DND-41 (cell line): Measurements from ENCODE around the gene CCDC40.

Experiments
- ATAC-seq: fragments of 200-7000 bp; cut with Tn5 transposase; 3 replicates; pipeline ENCODE4 v1.9.1; 2021; ENCODE audit warnings: low read depth; ENCODE audit not compliant: insufficient read depth
- DNase-seq: peaks from one replicate; pipeline ENCODE4 v3.0.0-alpha.2; 2020
- H2AFZ ChIP-seq: 2 replicates; pipeline ENCODE4 v1.6.0; 2012; ENCODE audit warnings: low read depth, low read length
- H3K27ac ChIP-seq: 2 replicates; pipeline ENCODE4 v1.5.1; 2012; ENCODE audit warnings: low read length, inconsistent platforms
- H3K27me3 ChIP-seq: fragments of 200-600 bp; sonication (generic); 2 replicates; pipeline ENCODE4 v1.6.0; 2012; ENCODE audit warnings: low read length, mild to moderate bottlenecking, inconsistent platforms; ENCODE audit not compliant: insufficient read depth, poor library complexity
- H3K36me3 ChIP-seq: 2 replicates; pipeline ENCODE4 v1.5.1; 2012; ENCODE audit warnings: low read length, inconsistent platforms; ENCODE audit not compliant: insufficient read depth
- H3K4me1 ChIP-seq: 2 replicates; pipeline ENCODE4 v1.5.1; 2012; ENCODE audit warnings: mild to moderate bottlenecking, low read length; ENCODE audit not compliant: insufficient read depth
- H3K4me2 ChIP-seq: 2 replicates; pipeline ENCODE4 v1.6.0; 2012; ENCODE audit warnings: mild to moderate bottlenecking, moderate library complexity, low read length, inconsistent platforms; ENCODE audit not compliant: insufficient read depth
- H3K4me3 ChIP-seq, 2 experiments: fragments of 200-600 bp in 1 of 2; shearing (Covaris generic) in 1 of 2; 2 replicates each; pipeline ENCODE4 v1.5.1; 2012 to 2016; ENCODE audit warnings: inconsistent platforms in 2 of 2, low read length in 2 of 2, mild to moderate bottlenecking in 2 of 2, low read depth in 1 of 2, moderate library complexity in 1 of 2
- H3K79me2 ChIP-seq: 2 replicates; pipeline ENCODE4 v1.6.0; 2012; ENCODE audit warnings: low read length, inconsistent platforms; ENCODE audit not compliant: insufficient read depth
- H3K9ac ChIP-seq: 2 replicates; pipeline ENCODE4 v1.6.0; 2012; ENCODE audit warnings: low read depth, mild to moderate bottlenecking, inconsistent platforms, low read length, moderate library complexity
- H3K9me3 ChIP-seq: 2 replicates; pipeline ENCODE4 v1.5.1; 2012; ENCODE audit warnings: low read length, moderate library complexity, mild to moderate bottlenecking, inconsistent platforms; ENCODE audit not compliant: insufficient read depth, severe bottlenecking
- H4K20me1 ChIP-seq: 2 replicates; pipeline ENCODE4 v1.6.0; 2012; ENCODE audit warnings: low read length; ENCODE audit not compliant: insufficient read depth
- EZH2 ChIP-seq: IDR thresholded peaks from 3 replicates; pipeline ENCODE4 v1.6.1; 2012; ENCODE audit warnings: borderline replicate concordance, low read depth, mild to moderate bottlenecking, moderate library complexity, low read length, inconsistent platforms; ENCODE audit not compliant: severe bottlenecking
- TF ChIP-seq, protein P1 (sequence below): IDR thresholded peaks from 2 replicates; pipeline ENCODE4 v1.5.1; 2012; ENCODE audit warnings: borderline replicate concordance, low read length, moderate library complexity, mild to moderate bottlenecking; ENCODE audit not compliant: poor library complexity, severe bottlenecking; ENCODE audit errors: extremely low read depth

Gene CCDC40

DNA sequence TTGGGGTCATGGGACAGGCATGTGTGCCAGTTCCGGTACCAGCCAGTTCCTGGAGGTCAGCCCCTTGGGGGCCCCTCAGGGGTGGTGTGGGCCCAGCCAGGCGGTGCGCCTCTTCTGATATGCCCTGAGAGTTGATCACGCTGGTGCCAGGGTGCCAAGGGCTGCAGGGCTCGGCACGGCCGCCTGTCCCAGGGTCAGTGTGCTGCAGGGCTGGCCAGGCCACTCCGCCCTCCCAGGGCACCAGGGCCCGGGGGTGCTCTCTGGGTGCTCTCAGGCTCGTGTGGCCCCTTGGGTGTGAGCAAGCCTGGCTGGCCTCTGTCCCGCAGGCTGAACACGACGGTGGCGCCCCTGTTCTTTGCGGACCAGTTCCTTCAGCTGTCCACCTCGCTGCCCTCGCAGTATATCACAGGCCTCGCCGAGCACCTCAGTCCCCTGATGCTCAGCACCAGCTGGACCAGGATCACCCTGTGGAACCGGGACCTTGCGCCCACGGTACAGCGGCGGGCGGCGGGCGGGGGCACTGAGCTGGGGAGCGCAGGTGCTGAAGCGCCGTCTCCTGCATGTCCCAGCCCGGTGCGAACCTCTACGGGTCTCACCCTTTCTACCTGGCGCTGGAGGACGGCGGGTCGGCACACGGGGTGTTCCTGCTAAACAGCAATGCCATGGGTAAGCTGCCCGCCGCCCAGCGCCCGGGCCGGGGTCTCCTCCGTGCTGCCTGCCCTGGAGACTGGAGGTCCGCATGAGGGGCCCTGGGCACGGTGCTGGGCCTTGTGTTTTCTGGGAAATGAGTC is 71.0 kb downstream of the CCDC40 start:
- no peak overlapping the region for H3K9ac ChIP-seq
- DNase-seq (no peak), ATAC-seq (no peak)
- no peak overlapping the region for H2AFZ ChIP-seq
- H3K79me2 ChIP-seq: peaks cover 6% of the 10 kb centered on the region
- no peaks in the 10 kb centered on the region for H4K20me1 ChIP-seq
- no peak overlapping the region for H3K4me3 ChIP-seq
- peaks cover 7% of the 10 kb centered on the region for H3K4me1 ChIP-seq
- no peaks in the 10 kb centered on the region for H3K36me3 ChIP-seq
- no peak overlapping the region for H3K27ac ChIP-seq
- no peaks in the 10 kb centered on the region for H3K27me3 ChIP-seq
- TF ChIP-seq, protein P1, sequence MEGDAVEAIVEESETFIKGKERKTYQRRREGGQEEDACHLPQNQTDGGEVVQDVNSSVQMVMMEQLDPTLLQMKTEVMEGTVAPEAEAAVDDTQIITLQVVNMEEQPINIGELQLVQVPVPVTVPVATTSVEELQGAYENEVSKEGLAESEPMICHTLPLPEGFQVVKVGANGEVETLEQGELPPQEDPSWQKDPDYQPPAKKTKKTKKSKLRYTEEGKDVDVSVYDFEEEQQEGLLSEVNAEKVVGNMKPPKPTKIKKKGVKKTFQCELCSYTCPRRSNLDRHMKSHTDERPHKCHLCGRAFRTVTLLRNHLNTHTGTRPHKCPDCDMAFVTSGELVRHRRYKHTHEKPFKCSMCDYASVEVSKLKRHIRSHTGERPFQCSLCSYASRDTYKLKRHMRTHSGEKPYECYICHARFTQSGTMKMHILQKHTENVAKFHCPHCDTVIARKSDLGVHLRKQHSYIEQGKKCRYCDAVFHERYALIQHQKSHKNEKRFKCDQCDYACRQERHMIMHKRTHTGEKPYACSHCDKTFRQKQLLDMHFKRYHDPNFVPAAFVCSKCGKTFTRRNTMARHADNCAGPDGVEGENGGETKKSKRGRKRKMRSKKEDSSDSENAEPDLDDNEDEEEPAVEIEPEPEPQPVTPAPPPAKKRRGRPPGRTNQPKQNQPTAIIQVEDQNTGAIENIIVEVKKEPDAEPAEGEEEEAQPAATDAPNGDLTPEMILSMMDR: no peak
- no peak for TF ChIP-seq EZH2
- H3K9me3 ChIP-seq: no peaks in the 10 kb centered on the region
- H3K4me2 ChIP-seq: no peak overlapping the region

DNA sequence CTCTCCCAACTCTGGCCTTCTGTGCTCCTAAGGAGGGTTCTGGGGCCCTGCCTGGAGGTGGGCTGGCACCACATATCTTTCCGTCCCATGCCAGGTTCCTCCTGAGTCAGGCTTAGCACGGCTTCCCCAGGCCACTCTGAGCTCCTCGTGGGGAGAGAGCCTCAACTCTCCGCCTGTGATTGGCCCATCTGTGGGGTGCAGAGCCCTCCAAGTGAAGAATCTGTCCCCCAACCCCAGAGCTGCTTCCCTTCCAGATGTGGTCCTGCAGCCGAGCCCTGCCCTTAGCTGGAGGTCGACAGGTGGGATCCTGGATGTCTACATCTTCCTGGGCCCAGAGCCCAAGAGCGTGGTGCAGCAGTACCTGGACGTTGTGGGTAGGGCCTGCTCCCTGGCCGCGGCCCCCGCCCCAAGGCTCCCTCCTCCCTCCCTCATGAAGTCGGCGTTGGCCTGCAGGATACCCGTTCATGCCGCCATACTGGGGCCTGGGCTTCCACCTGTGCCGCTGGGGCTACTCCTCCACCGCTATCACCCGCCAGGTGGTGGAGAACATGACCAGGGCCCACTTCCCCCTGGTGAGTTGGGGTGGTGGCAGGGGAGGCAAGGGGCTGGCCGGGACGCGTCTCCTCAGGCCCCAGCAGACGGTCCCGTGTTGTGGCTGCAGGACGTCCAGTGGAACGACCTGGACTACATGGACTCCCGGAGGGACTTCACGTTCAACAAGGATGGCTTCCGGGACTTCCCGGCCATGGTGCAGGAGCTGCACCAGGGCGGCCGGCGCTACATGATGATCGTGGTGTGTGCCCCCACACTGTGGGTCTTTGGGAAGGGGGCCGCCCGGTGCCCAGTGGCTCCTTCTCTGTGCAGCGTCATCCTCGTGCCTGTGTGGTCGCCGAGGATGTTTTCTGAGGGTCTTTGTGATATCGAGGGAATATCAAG is 71.9 kb downstream of the CCDC40 start:
- no peak overlapping the region for H3K4me3 ChIP-seq
- TF ChIP-seq EZH2: no peak
- ATAC-seq (no peak), DNase-seq (no peak)
- H3K4me2 ChIP-seq: no peak overlapping the region
- no peak overlapping the region for H2AFZ ChIP-seq
- no peak overlapping the region for H3K9ac ChIP-seq
- no peaks in the 10 kb centered on the region for H3K27me3 ChIP-seq
- no peak overlapping the region for H3K27ac ChIP-seq
- no peaks in the 10 kb centered on the region for H4K20me1 ChIP-seq
- no peaks in the 10 kb centered on the region for H3K9me3 ChIP-seq
- no peaks in the 10 kb centered on the region for H3K79me2 ChIP-seq
- H3K4me1 ChIP-seq: no peaks in the 10 kb centered on the region
- no peaks in the 10 kb centered on the region for H3K36me3 ChIP-seq

DNA sequence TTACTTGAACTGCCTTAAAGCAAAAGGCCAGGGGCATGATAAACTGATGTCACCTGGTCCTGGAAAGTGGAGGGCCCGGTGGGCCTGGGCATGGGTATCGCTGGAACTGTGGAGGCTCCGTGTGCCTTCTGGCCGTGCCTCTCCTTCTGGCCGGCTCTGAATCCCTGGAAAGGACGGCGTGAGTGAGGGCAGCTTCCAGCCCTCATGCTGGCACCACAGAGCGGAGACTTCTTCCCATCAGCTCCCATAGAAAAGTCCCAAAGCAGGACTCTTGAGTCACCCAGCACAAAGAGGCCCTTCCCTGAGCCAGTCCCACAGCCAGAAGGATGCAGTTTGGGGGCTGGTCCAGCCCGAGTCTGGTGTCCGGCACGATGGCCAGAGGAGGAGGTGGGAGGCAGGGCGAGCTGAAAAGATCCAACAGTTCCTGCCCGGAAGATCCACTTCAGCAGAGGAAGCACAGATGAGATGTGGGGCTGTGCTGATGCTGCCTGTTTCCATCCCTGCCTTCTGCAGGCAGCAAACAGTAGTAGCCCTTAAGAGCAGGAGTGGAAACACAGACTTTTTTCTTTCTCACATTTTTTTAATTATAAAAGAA is 72.7 kb downstream of the CCDC40 start:
- no peak overlapping the region for H3K27ac ChIP-seq
- ATAC-seq (no peak), DNase-seq (no peak)
- H3K36me3 ChIP-seq: no peaks in the 10 kb centered on the region
- H3K4me2 ChIP-seq: no peak overlapping the region
- no peaks in the 10 kb centered on the region for H4K20me1 ChIP-seq
- H3K9ac ChIP-seq: no peak overlapping the region
- no peak overlapping the region for H2AFZ ChIP-seq
- no peak overlapping the region for H3K4me3 ChIP-seq
- no peaks in the 10 kb centered on the region for H3K9me3 ChIP-seq
- H3K27me3 ChIP-seq: no peaks in the 10 kb centered on the region
- TF ChIP-seq, protein P1: no peak
- no peak for TF ChIP-seq EZH2
- H3K4me1 ChIP-seq: no peaks in the 10 kb centered on the region
- H3K79me2 ChIP-seq: no peaks in the 10 kb centered on the region
